Prostate gland (tissue), 2 donors: ENCODE data around the gene DOK6. TPM values are rescaled to one million over a fixed set of nuclear protein-coding genes. Genes with fewer than 3 reads are reported as not detected.

Experiments used
- DNase-seq: peaks from one replicate; pipeline ENCODE4 v3.0.0-alpha.2; 2019; ENCODE audit warnings: low spot score
- H3K27ac ChIP-seq, 2 donors: fragments of 200-600 bp; sonication (generic); 2 replicates each; pipeline ENCODE4 v1.5.1; 2017 to 2019
- H3K27me3 ChIP-seq: fragments of 200-600 bp; sonication (generic); replicated peaks from 2 replicates; pipeline ENCODE4 v1.5.1; 2019; ENCODE audit not compliant: insufficient read depth
- H3K36me3 ChIP-seq, 2 donors: fragments of 200-600 bp; sonication (generic); 1 replicate in 1 of 2; 2 replicates in 1 of 2; pipeline versions ENCODE4 v1.5.1 to v1.8.1; 2017 to 2019
- H3K4me1 ChIP-seq: fragments of 200-600 bp; sonication (generic); replicated peaks from 2 replicates; pipeline ENCODE4 v1.5.1; 2019
- H3K4me3 ChIP-seq, 2 donors: fragments of 200-600 bp; sonication (generic); 2 replicates each; pipeline ENCODE4 v1.5.1; 2017 to 2019
- H3K9me3 ChIP-seq: fragments of 200-600 bp; sonication (generic); 2 replicates; pipeline ENCODE4 v1.5.1; 2017
- CTCF ChIP-seq, 4 experiments: fragments of 200-600 bp in 2 of 4; fragments of 450-650 bp in 2 of 4; sonication (generic) in 2 of 4; IDR thresholded peaks; 1 replicate in 3 of 4; 2 replicates in 1 of 4; pipeline ENCODE4 v1.5.1; 2016 to 2019; ENCODE audit warnings: antibody characterized with exemption in 4 of 4, mild to moderate bottlenecking in 2 of 4, moderate library complexity in 2 of 4
- POLR2A ChIP-seq: fragments of 450-650 bp; IDR thresholded peaks from one replicate; pipeline ENCODE4 v1.6.1; 2016; ENCODE audit warnings: antibody characterized with exemption, mild to moderate bottlenecking
- POLR2AphosphoS5 ChIP-seq: sonication (generic); formaldehyde crosslinking; IDR thresholded peaks from one replicate; pipeline ENCODE4 v1.6.1; 2017; ENCODE audit warnings: antibody characterized with exemption
- WGBS: methylation state at CpG from one replicate; pipeline ENCODE4 v1.1.5; 2018; 5-methylcytosine and 5-hydroxymethylcytosine counted together
- intact Hi-C: fragments of 100-400 bp; cut with DNase I; formaldehyde crosslinking; loops from one replicate; pipeline ENCODE4 v1.14.2; 2022
- total RNA-seq, 2 donors: library from RNA; depleted of rRNA; stranded (reverse); fragments of >200 nt; gene quantifications; one replicate each; pipeline ENCODE4 v1.1.0, GENCODE V29; 2016

The DOK6 gene
- total RNA-seq, 2 donors from 2014 or later, result 0.73 to 1.0 TPM

- H3K9me3 ChIP-seq, result no peaks in the 10 kb centered on the region
- no peaks in the 10 kb centered on the region for H3K27me3 ChIP-seq
- no peaks in the 10 kb centered on the region for H3K36me3 ChIP-seq
- no peak overlapping the region for H3K4me3 ChIP-seq
- WGBS, result 84% methylated on average over 3 of the region's 3 CpGs
- H3K4me1 ChIP-seq, result no peaks in the 10 kb centered on the region
- no peak for DNase-seq
- H3K27ac ChIP-seq, result no peak overlapping the region
- TF ChIP-seq POLR2A (no peak), POLR2AphosphoS5 (no peak), CTCF (IDR thresholded peaks at IDR 0.05) (no peak)
- intact Hi-C loops, result no loop called here
Observed at GRCh38 chr18:69580107-69580506, 179.4 kb downstream of the DOK6 start.

GRCh38 chr18:69584429-69584828 is 183.7 kb downstream of the DOK6 start:
- H3K4me3 ChIP-seq, result no peak overlapping the region
- no peak for TF ChIP-seq POLR2A
- no peak for TF ChIP-seq POLR2AphosphoS5
- TF ChIP-seq CTCF (IDR thresholded peaks at IDR 0.05), result no peak
- intact Hi-C loops, result no loop called here
- H3K4me1 ChIP-seq, result no peaks in the 10 kb centered on the region
- H3K36me3 ChIP-seq, result no peaks in the 10 kb centered on the region
- no peak for DNase-seq
- H3K9me3 ChIP-seq, result no peaks in the 10 kb centered on the region
- no peaks in the 10 kb centered on the region for H3K27me3 ChIP-seq
- no peak overlapping the region for H3K27ac ChIP-seq
- 89% methylated on average over 6 of the region's 6 CpGs for WGBS

- intact Hi-C loops, result no loop called here
- no peaks in the 10 kb centered on the region for H3K27me3 ChIP-seq
- no peaks in the 10 kb centered on the region for H3K36me3 ChIP-seq
- no peak for DNase-seq
- TF ChIP-seq CTCF (IDR thresholded peaks at IDR 0.05) (no peak), POLR2AphosphoS5 (no peak), POLR2A (no peak)
- H3K9me3 ChIP-seq, result no peaks in the 10 kb centered on the region
- H3K4me3 ChIP-seq, result no peak overlapping the region
- WGBS, result 86% methylated on average over 1 of the region's 1 CpG
- no peak overlapping the region for H3K27ac ChIP-seq
- H3K4me1 ChIP-seq, result no peaks in the 10 kb centered on the region
Observed at GRCh38 chr18:69585696-69586095, 185.0 kb downstream of the DOK6 start.

- no peaks in the 10 kb centered on the region for H3K4me1 ChIP-seq
- no peaks in the 10 kb centered on the region for H3K36me3 ChIP-seq
- intact Hi-C loops, result no loop called here
- no peaks in the 10 kb centered on the region for H3K27me3 ChIP-seq
- DNase-seq, result no peak
- no peak overlapping the region for H3K4me3 ChIP-seq
- 70% methylated on average over 7 of the region's 7 CpGs for WGBS
- TF ChIP-seq CTCF (IDR thresholded peaks at IDR 0.05), result no peak
- TF ChIP-seq POLR2A, result no peak
- TF ChIP-seq POLR2AphosphoS5, result no peak
- no peak overlapping the region for H3K27ac ChIP-seq
- H3K9me3 ChIP-seq, result no peaks in the 10 kb centered on the region
Observed at GRCh38 chr18:69586537-69586936, 185.8 kb downstream of the DOK6 start.

GRCh38 chr18:69588301-69588700 is 187.6 kb downstream of the DOK6 start:
- no peaks in the 10 kb centered on the region for H3K4me1 ChIP-seq
- no peak overlapping the region for H3K4me3 ChIP-seq
- DNase-seq, result no peak
- no peaks in the 10 kb centered on the region for H3K27me3 ChIP-seq
- no peaks in the 10 kb centered on the region for H3K9me3 ChIP-seq
- no peaks in the 10 kb centered on the region for H3K36me3 ChIP-seq
- TF ChIP-seq CTCF (IDR thresholded peaks at IDR 0.05) (no peak), POLR2AphosphoS5 (no peak), POLR2A (no peak)
- WGBS, result 99% methylated on average over 3 of the region's 3 CpGs
- H3K27ac ChIP-seq, result no peak overlapping the region
- intact Hi-C loops, result no loop called here
